Trophoblast cell (in vitro differentiated cells and primary cell): Measurements from ENCODE around the gene ADAMTS12.

Experiments used
- DNase-seq, 2 donors: peaks; one replicate each; pipeline ENCODE4 v3.0.0-alpha.2; 2016
- H2AFZ ChIP-seq: 2 replicates; pipeline ENCODE4 v1.6.1; 2013; ENCODE audit warnings: low read length, moderate library complexity, mild to moderate bottlenecking; ENCODE audit not compliant: insufficient read depth, poor library complexity
- H2AK5ac ChIP-seq: 2 replicates; pipeline ENCODE4 v1.6.1; 2013; ENCODE audit warnings: mild to moderate bottlenecking, low read length
- H2BK120ac ChIP-seq: 2 replicates; pipeline ENCODE4 v1.6.1; 2013; ENCODE audit warnings: low read length, mild to moderate bottlenecking, moderate library complexity; ENCODE audit not compliant: insufficient read depth, poor library complexity
- H2BK12ac ChIP-seq: 2 replicates; pipeline ENCODE4 v1.6.1; 2013; ENCODE audit warnings: mild to moderate bottlenecking, low read length, moderate library complexity
- H2BK5ac ChIP-seq: 2 replicates; pipeline ENCODE4 v1.6.1; 2013; ENCODE audit warnings: low read length, low read depth, moderate library complexity, mild to moderate bottlenecking; ENCODE audit not compliant: poor library complexity
- H3K14ac ChIP-seq: 2 replicates; pipeline ENCODE4 v1.6.1; 2013; ENCODE audit warnings: mild to moderate bottlenecking, low read length
- H3K18ac ChIP-seq: 2 replicates; pipeline ENCODE4 v1.6.1; 2013; ENCODE audit warnings: mild to moderate bottlenecking, low read length
- H3K23ac ChIP-seq: 2 replicates; pipeline ENCODE4 v1.6.1; 2013; ENCODE audit warnings: low read length
- H3K27ac ChIP-seq: 2 replicates; pipeline ENCODE4 v1.5.1; 2013; ENCODE audit warnings: low read depth, mild to moderate bottlenecking, inconsistent platforms, low read length, moderate library complexity
- H3K27me3 ChIP-seq: 2 replicates; pipeline ENCODE4 v1.6.1; 2013; ENCODE audit warnings: inconsistent platforms, mild to moderate bottlenecking, low read length, moderate library complexity; ENCODE audit not compliant: insufficient read depth
- H3K36me3 ChIP-seq, 2 experiments: 1 replicate in 1 of 2; 2 replicates in 1 of 2; pipeline ENCODE4 v1.6.1; 2013; ENCODE audit warnings: low read length in 2 of 2, mild to moderate bottlenecking in 2 of 2, moderate library complexity in 1 of 2; ENCODE audit not compliant: insufficient read depth in 2 of 2, control insufficient read depth in 1 of 2
- H3K4ac ChIP-seq: 2 replicates; pipeline ENCODE4 v1.6.1; 2013; ENCODE audit warnings: low read depth, mild to moderate bottlenecking, low read length, moderate library complexity
- H3K4me1 ChIP-seq, 2 experiments: 1 replicate in 1 of 2; 2 replicates in 1 of 2; pipeline ENCODE4 v1.6.1; 2013; ENCODE audit warnings: low read length in 2 of 2, mild to moderate bottlenecking in 2 of 2, moderate library complexity in 1 of 2; ENCODE audit not compliant: insufficient read depth in 2 of 2, control insufficient read depth in 1 of 2
- H3K4me2 ChIP-seq: 2 replicates; pipeline ENCODE4 v1.6.1; 2013; ENCODE audit warnings: inconsistent platforms, mild to moderate bottlenecking, low read length, moderate library complexity
- H3K4me3 ChIP-seq: 2 replicates; pipeline ENCODE4 v1.5.1; 2013; ENCODE audit warnings: mild to moderate bottlenecking, low read depth, low read length, inconsistent platforms
- H3K79me1 ChIP-seq: one replicate; pipeline ENCODE4 v1.6.1; 2013; ENCODE audit warnings: low read length
- H3K79me2 ChIP-seq: 2 replicates; pipeline ENCODE4 v1.6.1; 2013; ENCODE audit warnings: low read length, mild to moderate bottlenecking; ENCODE audit not compliant: control insufficient read depth, insufficient read depth, poor library complexity
- H3K9ac ChIP-seq: 2 replicates; pipeline ENCODE4 v1.6.1; 2013; ENCODE audit warnings: mild to moderate bottlenecking, low read length
- H3K9me3 ChIP-seq: 2 replicates; pipeline ENCODE4 v1.6.1; 2013; ENCODE audit warnings: low read depth, mild to moderate bottlenecking, control low read depth, inconsistent platforms, low read length; ENCODE audit not compliant: insufficient read depth
- H4K12ac ChIP-seq: 2 replicates; pipeline ENCODE4 v1.6.1; 2013; ENCODE audit warnings: low read depth, mild to moderate bottlenecking, low read length, moderate library complexity
- H4K8ac ChIP-seq: 2 replicates; pipeline ENCODE4 v1.6.1; 2013; ENCODE audit warnings: low read depth, mild to moderate bottlenecking, low read length, moderate library complexity
- H4K91ac ChIP-seq: one replicate; pipeline ENCODE4 v1.6.1; 2013; ENCODE audit warnings: low read depth, mild to moderate bottlenecking, low read length, moderate library complexity
- WGBS: extraction: QIAGEN DNeasy Blood & Tissue Kit; methylation state at CpG from one replicate; pipeline ENCODE4 v1.1.7; 2013; ENCODE audit warnings: missing lambda C conversion rate; ENCODE audit not compliant: insufficient read length, insufficient coverage; ENCODE audit errors: extremely low coverage; 5-methylcytosine and 5-hydroxymethylcytosine counted together

The ADAMTS12 gene

GRCh38 chr5:33834334-33834733 lies 57.5 kb downstream of the ADAMTS12 start:
- no peak overlapping the region for H3K18ac ChIP-seq
- H3K4me3 ChIP-seq = no peak overlapping the region
- H2AK5ac ChIP-seq = no peak overlapping the region
- H2AFZ ChIP-seq = no peak overlapping the region
- H4K91ac ChIP-seq = no peak overlapping the region
- no peaks in the 10 kb centered on the region for H3K79me2 ChIP-seq
- H2BK12ac ChIP-seq = no peak overlapping the region
- no peak overlapping the region for H3K4me2 ChIP-seq
- H3K23ac ChIP-seq = no peak overlapping the region
- H2BK5ac ChIP-seq = no peak overlapping the region
- H2BK120ac ChIP-seq = no peak overlapping the region
- no peak overlapping the region for H4K12ac ChIP-seq
- no peak overlapping the region for H3K27ac ChIP-seq
- no peak overlapping the region for H4K8ac ChIP-seq
- DNase-seq = peak in 1 of 2 donors; percentile 8
- WGBS = no CpG with 5 or more reads among the region's 2 CpGs
- H3K79me1 ChIP-seq = no peaks in the 10 kb centered on the region
- no peaks in the 10 kb centered on the region for H3K9me3 ChIP-seq
- no peak overlapping the region for H3K4ac ChIP-seq
- H3K14ac ChIP-seq = no peak overlapping the region
- H3K27me3 ChIP-seq = no peaks in the 10 kb centered on the region
- H3K36me3 ChIP-seq = no peaks in the 10 kb centered on the region
- no peak overlapping the region for H3K9ac ChIP-seq
- no peaks in the 10 kb centered on the region for H3K4me1 ChIP-seq

DNA sequence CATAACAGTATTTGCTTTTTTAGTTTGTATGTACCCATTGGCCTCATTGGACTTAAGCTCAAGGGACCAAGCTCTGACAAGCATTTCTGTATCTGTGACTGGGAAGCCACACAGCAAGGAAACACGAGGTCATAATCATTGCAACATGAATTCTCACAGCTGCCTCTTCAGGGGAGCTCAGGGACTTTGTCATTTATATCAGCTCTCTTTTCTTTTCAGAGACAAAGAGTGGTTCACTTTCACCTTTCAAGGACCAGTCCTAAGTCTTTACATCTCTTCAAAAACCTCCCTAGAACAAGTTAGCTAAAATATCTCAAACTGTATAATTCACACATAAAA lies 58.6 kb downstream of the ADAMTS12 start:
- H3K79me2 ChIP-seq = no peaks in the 10 kb centered on the region
- H3K4me2 ChIP-seq = no peak overlapping the region
- no peak for DNase-seq
- no peak overlapping the region for H2AFZ ChIP-seq
- H2BK5ac ChIP-seq = no peak overlapping the region
- H3K27me3 ChIP-seq = no peaks in the 10 kb centered on the region
- H3K14ac ChIP-seq = no peak overlapping the region
- no peak overlapping the region for H2AK5ac ChIP-seq
- no peak overlapping the region for H3K9ac ChIP-seq
- no peak overlapping the region for H4K12ac ChIP-seq
- H3K18ac ChIP-seq = no peak overlapping the region
- no CpG with 5 or more reads among the region's 1 CpG for WGBS
- no peak overlapping the region for H3K4ac ChIP-seq
- H3K4me3 ChIP-seq = no peak overlapping the region
- H2BK120ac ChIP-seq = no peak overlapping the region
- H3K4me1 ChIP-seq = no peaks in the 10 kb centered on the region
- no peak overlapping the region for H2BK12ac ChIP-seq
- no peaks in the 10 kb centered on the region for H3K36me3 ChIP-seq
- no peak overlapping the region for H4K8ac ChIP-seq
- H3K23ac ChIP-seq = no peak overlapping the region
- no peak overlapping the region for H3K27ac ChIP-seq
- no peaks in the 10 kb centered on the region for H3K9me3 ChIP-seq
- no peaks in the 10 kb centered on the region for H3K79me1 ChIP-seq
- H4K91ac ChIP-seq = no peak overlapping the region

DNA sequence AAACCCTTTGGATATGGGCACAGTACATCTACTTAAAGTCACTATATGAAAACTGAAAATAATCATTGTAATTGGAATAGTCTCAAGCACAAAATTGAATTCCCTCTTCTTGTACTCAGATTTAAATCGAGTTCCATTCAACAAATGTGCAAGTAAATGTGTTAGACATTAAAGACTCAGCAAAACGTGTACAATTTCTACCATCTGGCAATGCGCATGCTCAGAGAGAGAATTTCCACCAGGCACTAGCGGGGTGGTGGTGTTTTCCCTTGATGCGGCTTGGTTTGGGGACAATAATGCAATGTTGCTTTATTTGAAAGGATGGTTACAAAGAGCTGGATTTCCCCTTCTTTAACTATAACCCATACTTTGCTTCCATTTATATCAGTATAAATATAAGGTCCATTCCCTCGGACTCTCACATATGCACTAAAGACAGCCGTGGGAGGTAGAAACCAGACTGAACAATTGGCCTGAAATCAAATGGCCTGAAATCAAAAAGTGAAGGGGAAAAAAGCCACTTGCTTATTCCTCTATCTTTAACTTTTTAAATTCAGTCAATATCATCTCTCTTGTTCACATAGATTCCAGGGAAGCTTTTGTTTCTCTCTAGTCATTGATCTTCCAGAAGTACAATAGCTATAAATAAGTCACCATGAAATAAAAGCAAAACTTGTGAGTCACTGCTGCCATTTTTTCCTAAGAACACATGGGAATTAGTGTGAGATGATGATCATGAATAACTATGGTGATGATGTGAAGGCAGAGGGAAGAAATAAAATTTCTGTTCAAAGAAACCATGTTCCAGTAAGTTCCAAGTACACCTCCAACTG lies 59.2 kb downstream of the ADAMTS12 start:
- Histone ChIP-seq H3K79me1 (no peaks in the 10 kb centered on the region), H3K4me3 (no peak overlapping the region), H2BK120ac (no peak overlapping the region), H3K27ac (no peak overlapping the region), H3K79me2 (no peaks in the 10 kb centered on the region), H3K4me1 (no peaks in the 10 kb centered on the region), H3K23ac (no peak overlapping the region), H2BK12ac (no peak overlapping the region), H2AFZ (no peak overlapping the region), H4K91ac (no peak overlapping the region), H4K12ac (no peak overlapping the region), H2AK5ac (no peak overlapping the region), H3K9ac (no peak overlapping the region), H2BK5ac (no peak overlapping the region), H3K4me2 (no peak overlapping the region), H3K14ac (no peak overlapping the region), H4K8ac (no peak overlapping the region), H3K18ac (no peak overlapping the region), H3K9me3 (no peaks in the 10 kb centered on the region), H3K27me3 (no peaks in the 10 kb centered on the region), H3K4ac (no peak overlapping the region), H3K36me3 (no peaks in the 10 kb centered on the region)
- no peak for DNase-seq
- WGBS = no CpG with 5 or more reads among the region's 7 CpGs

DNA sequence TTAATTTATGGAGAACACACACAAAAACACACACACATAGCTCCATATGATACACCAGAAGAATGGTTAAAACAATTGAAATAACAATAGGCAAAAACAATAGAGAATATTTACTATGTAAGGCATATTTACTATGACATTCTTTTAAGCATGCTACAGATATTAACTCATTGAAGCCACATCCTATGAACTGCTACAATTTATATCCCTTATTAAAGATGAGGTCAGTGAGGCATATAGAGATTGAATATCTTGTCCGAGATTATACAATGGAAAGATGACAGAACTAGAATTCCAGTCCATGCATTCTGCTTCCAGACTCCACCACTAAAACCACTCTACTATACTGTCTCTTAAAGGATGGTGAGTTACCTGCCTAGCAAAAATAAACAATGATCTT lies 60.7 kb downstream of the ADAMTS12 start:
- H3K14ac ChIP-seq = no peak overlapping the region
- H3K36me3 ChIP-seq = no peaks in the 10 kb centered on the region
- no CpG with 5 or more reads among the region's 1 CpG for WGBS
- H2BK120ac ChIP-seq = no peak overlapping the region
- no peak overlapping the region for H2AFZ ChIP-seq
- no peak overlapping the region for H2BK5ac ChIP-seq
- no peak overlapping the region for H2AK5ac ChIP-seq
- H4K12ac ChIP-seq = no peak overlapping the region
- H3K23ac ChIP-seq = no peak overlapping the region
- no peak overlapping the region for H3K4ac ChIP-seq
- no peak for DNase-seq
- H3K79me1 ChIP-seq = no peaks in the 10 kb centered on the region
- no peak overlapping the region for H3K27ac ChIP-seq
- H4K8ac ChIP-seq = no peak overlapping the region
- H3K9me3 ChIP-seq = no peaks in the 10 kb centered on the region
- H3K18ac ChIP-seq = no peak overlapping the region
- no peaks in the 10 kb centered on the region for H3K27me3 ChIP-seq
- no peak overlapping the region for H3K4me3 ChIP-seq
- H2BK12ac ChIP-seq = no peak overlapping the region
- no peak overlapping the region for H3K9ac ChIP-seq
- no peaks in the 10 kb centered on the region for H3K4me1 ChIP-seq
- no peak overlapping the region for H3K4me2 ChIP-seq
- no peak overlapping the region for H4K91ac ChIP-seq
- H3K79me2 ChIP-seq = no peaks in the 10 kb centered on the region
